Lower leg skin (tissue), 4 donors: ENCODE measurements around the gene COPG1. TPM values are rescaled to one million over a fixed set of nuclear protein-coding genes. Genes with fewer than 3 reads are reported as not detected.

Source experiments
- DNase-seq, 2 donors: peaks; one replicate each; pipeline ENCODE4 v3.0.0-alpha.2; 2019; ENCODE audit warnings: low spot score in 2 of 2
- H3K4me3 ChIP-seq: fragments of 200-600 bp; sonication (generic); 2 replicates; pipeline ENCODE4 v1.5.1; 2017; ENCODE audit warnings: mild to moderate bottlenecking, low read depth; ENCODE audit not compliant: poor library complexity, severe bottlenecking
- POLR2A ChIP-seq, 2 donors: fragments of 450-650 bp; IDR thresholded peaks; one replicate each; pipeline ENCODE4 v1.6.1; 2016 to 2017; ENCODE audit warnings: antibody characterized with exemption in 2 of 2, mild to moderate bottlenecking in 1 of 2, moderate library complexity in 1 of 2
- WGBS, 2 donors: methylation state at CpG; one replicate each; pipeline ENCODE4 v1.1.5; 2018; 5-methylcytosine and 5-hydroxymethylcytosine counted together
- intact Hi-C: fragments of 100-400 bp; cut with DNase I; formaldehyde crosslinking; loops from one replicate; pipeline ENCODE4 v1.15.0; 2023; ENCODE audit warnings: low total_unique reads
- total RNA-seq, 4 donors: library from RNA; depleted of rRNA; stranded (reverse); fragments of >200 nt; gene quantifications; one replicate each; pipeline ENCODE4 v1.1.0, GENCODE V29; 2016
- TF ChIP-seq, protein P1 (sequence below), 3 donors: fragments of 450-650 bp; IDR thresholded peaks; one replicate each; pipeline ENCODE4 v1.5.1; 2016; ENCODE audit warnings: antibody characterized with exemption in 3 of 3, mild to moderate bottlenecking in 3 of 3, moderate library complexity in 2 of 3

COPG1 gene
- total RNA-seq, 4 donors from 2014 or later: 69.2 to 95.2 (median 79.8) TPM

- intact Hi-C loops: no loop called here
- TF ChIP-seq POLR2A (IDR thresholded peaks at IDR 0.05): no peak
- TF ChIP-seq, protein P1, sequence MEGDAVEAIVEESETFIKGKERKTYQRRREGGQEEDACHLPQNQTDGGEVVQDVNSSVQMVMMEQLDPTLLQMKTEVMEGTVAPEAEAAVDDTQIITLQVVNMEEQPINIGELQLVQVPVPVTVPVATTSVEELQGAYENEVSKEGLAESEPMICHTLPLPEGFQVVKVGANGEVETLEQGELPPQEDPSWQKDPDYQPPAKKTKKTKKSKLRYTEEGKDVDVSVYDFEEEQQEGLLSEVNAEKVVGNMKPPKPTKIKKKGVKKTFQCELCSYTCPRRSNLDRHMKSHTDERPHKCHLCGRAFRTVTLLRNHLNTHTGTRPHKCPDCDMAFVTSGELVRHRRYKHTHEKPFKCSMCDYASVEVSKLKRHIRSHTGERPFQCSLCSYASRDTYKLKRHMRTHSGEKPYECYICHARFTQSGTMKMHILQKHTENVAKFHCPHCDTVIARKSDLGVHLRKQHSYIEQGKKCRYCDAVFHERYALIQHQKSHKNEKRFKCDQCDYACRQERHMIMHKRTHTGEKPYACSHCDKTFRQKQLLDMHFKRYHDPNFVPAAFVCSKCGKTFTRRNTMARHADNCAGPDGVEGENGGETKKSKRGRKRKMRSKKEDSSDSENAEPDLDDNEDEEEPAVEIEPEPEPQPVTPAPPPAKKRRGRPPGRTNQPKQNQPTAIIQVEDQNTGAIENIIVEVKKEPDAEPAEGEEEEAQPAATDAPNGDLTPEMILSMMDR (IDR thresholded peaks at IDR 0.05): no peak
- no peak overlapping the region for H3K4me3 ChIP-seq
- WGBS, 2 donors: 95 to 97% methylated on average over 6 to 7 of the region's 8 CpGs
- DNase-seq: no peak
These were observed 70.9 kb downstream of the COPG1 start for GRCh38 chr3:129320261-129320660.

- 89 to 97% methylated on average over 7 of the region's 7 CpGs for WGBS, 2 donors
- no peak for DNase-seq
These were observed 71.5 kb downstream of the COPG1 start for GRCh38 chr3:129320825-129321487.

GRCh38 chr3:129321887-129322286 lies 72.5 kb downstream of the COPG1 start:
- 95 to 96% methylated on average over 9 of the region's 9 CpGs for WGBS, 2 donors
- intact Hi-C loops: no loop called here

More at GRCh38 chr3:129320825-129321487, 71.5 kb downstream of the COPG1 start:
- TF ChIP-seq, protein P1 (IDR thresholded peaks at IDR 0.05): no peak
- TF ChIP-seq POLR2A (IDR thresholded peaks at IDR 0.05): no peak
- no peak overlapping the region for H3K4me3 ChIP-seq
- intact Hi-C loops: no loop called here

GRCh38 chr3:129323651-129324294 lies 74.4 kb downstream of the COPG1 start:
- TF ChIP-seq, protein P1 (IDR thresholded peaks at IDR 0.05): no peak
- TF ChIP-seq POLR2A (IDR thresholded peaks at IDR 0.05): no peak
- no peak for DNase-seq
- intact Hi-C loops: no loop called here
- H3K4me3 ChIP-seq: no peak overlapping the region
- 88 to 89% methylated on average over 12 of the region's 12 CpGs for WGBS, 2 donors

More at GRCh38 chr3:129321887-129322286, 72.5 kb downstream of the COPG1 start:
- TF ChIP-seq, protein P1 (IDR thresholded peaks at IDR 0.05): no peak
- no peak for TF ChIP-seq POLR2A (IDR thresholded peaks at IDR 0.05)
- no peak for DNase-seq
- no peak overlapping the region for H3K4me3 ChIP-seq

DNA sequence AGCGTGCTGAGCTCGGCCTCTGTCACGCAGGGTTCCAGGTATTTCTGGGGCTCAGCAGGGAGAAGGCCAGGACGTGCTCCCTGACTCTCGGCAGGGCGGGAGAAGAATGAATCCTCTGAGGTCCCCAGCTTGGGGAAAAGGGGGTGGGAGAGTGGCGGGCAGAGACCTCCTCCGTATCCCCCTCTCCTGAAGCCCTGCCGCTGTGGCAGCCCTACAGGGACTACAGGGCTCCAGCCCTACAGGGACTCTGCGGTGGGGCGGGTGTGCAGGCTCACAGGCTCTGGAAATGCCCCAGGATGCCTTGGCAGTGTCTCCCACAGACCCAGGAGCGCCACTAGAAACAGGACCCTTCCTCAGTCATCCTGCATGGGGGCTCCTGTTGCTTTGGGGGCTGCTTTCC lies 75.4 kb downstream of the COPG1 start:
- no peak for TF ChIP-seq POLR2A (IDR thresholded peaks at IDR 0.05)
- TF ChIP-seq, protein P1 (IDR thresholded peaks at IDR 0.05): no peak
- WGBS, 2 donors: 92 to 98% methylated on average over 12 of the region's 12 CpGs
- intact Hi-C loops: no loop called here
- no peak overlapping the region for H3K4me3 ChIP-seq
- DNase-seq: no peak
